WTC11 (cell line): Measurements from ENCODE around the gene CDK5RAP2.

Source experiments
- AFF4 ChIP-seq: sonication (generic); formaldehyde crosslinking; IDR thresholded peaks from 2 replicates; pipeline ENCODE4 v1.8.1; 2023; ENCODE audit warnings: mild to moderate bottlenecking, missing genetic modification reagents, borderline replicate concordance
- CTCF ChIP-seq: fragments of 200-600 bp; IDR thresholded peaks from 2 replicates; pipeline ENCODE4 v1.8.0; 2022; ENCODE audit warnings: antibody characterized with exemption
- FOXP1 ChIP-seq: sonication (generic); formaldehyde crosslinking; IDR thresholded peaks from 2 replicates; pipeline ENCODE4 v1.8.0; 2022; ENCODE audit warnings: missing genetic modification reagents, mild to moderate bottlenecking, moderate library complexity, borderline replicate concordance
- NR2C2 ChIP-seq: sonication (generic); formaldehyde crosslinking; IDR thresholded peaks from 2 replicates; pipeline ENCODE4 v1.8.0; 2022; ENCODE audit warnings: mild to moderate bottlenecking, missing genetic modification reagents
- RELA ChIP-seq: sonication (generic); formaldehyde crosslinking; IDR thresholded peaks from 2 replicates; pipeline ENCODE4 v1.8.1; 2022; ENCODE audit warnings: missing genetic modification reagents, mild to moderate bottlenecking, borderline replicate concordance
- USF1 ChIP-seq: sonication (generic); formaldehyde crosslinking; IDR thresholded peaks from 2 replicates; pipeline ENCODE4 v1.8.0; 2022; ENCODE audit warnings: mild to moderate bottlenecking, missing genetic modification reagents
- ZNF121 ChIP-seq: sonication (generic); formaldehyde crosslinking; IDR thresholded peaks from 2 replicates; pipeline ENCODE4 v1.8.0; 2023; ENCODE audit warnings: missing genetic modification reagents
- ZNF317 ChIP-seq: sonication (generic); formaldehyde crosslinking; IDR thresholded peaks from 2 replicates; pipeline ENCODE4 v1.8.1; 2023; ENCODE audit warnings: low read depth, mild to moderate bottlenecking, moderate library complexity, missing genetic modification reagents, borderline replicate concordance
- ZNF512 ChIP-seq: sonication (generic); formaldehyde crosslinking; IDR thresholded peaks from 2 replicates; pipeline ENCODE4 v1.8.1; 2022; ENCODE audit warnings: missing genetic modification reagents, borderline replicate concordance

- TF ChIP-seq CTCF (no peak), ZNF121 (CRISPR knock-in tag) (no peak), ZNF512 (CRISPR knock-in tag) (no peak), AFF4 (CRISPR knock-in tag) (no peak), ZNF317 (no peak), FOXP1 (CRISPR knock-in tag) (no peak), USF1 (CRISPR knock-in tag) (no peak), NR2C2 (CRISPR knock-in tag) (no peak), RELA (CRISPR knock-in tag) (no peak)
Observed at GRCh38 chr9:120377268-120378159, 202.5 kb downstream of the CDK5RAP2 start.
